SKM-1 treated with dmso at 0.1 percent for 144 hours (cell line): ENCODE measurements around the gene STK24.

Experiments
- DNase-seq: peaks from one replicate; lab custom pipeline; 2025; ENCODE audit not compliant: unreplicated experiment; lab: John Stamatoyannopoulos, UW

STK24 gene

GRCh38 chr13:98584668-98585397 lies 7.9 kb upstream of the STK24 start:
- no peak for DNase-seq

- DNase-seq = no peak
Observed at GRCh38 chr13:98582947-98583346, 6.0 kb upstream of the STK24 start.

- no peak for DNase-seq
Observed at GRCh38 chr13:98581971-98582702, 5.2 kb upstream of the STK24 start.

- DNase-seq = no peak
Observed at GRCh38 chr13:98581381-98581780, 4.5 kb upstream of the STK24 start.

GRCh38 chr13:98580420-98580819 lies 3.5 kb upstream of the STK24 start:
- no peak for DNase-seq

GRCh38 chr13:98577836-98578285 lies 954 bp upstream of the STK24 start:
- no peak for DNase-seq

GRCh38 chr13:98576200-98576945 lies 534 bp downstream of the STK24 start:
- no peak for DNase-seq

- no peak for DNase-seq
Observed at GRCh38 chr13:98575904-98576199, 1.1 kb downstream of the STK24 start.

- no peak for DNase-seq
Observed at GRCh38 chr13:98575009-98575903, 1.7 kb downstream of the STK24 start.

- DNase-seq = no peak
Observed at GRCh38 chr13:98571955-98572662, 4.8 kb downstream of the STK24 start.

GRCh38 chr13:98570929-98571372 lies 6.0 kb downstream of the STK24 start:
- no peak for DNase-seq

- DNase-seq = peak; percentile 91
Observed at GRCh38 chr13:98569494-98570367, 7.2 kb downstream of the STK24 start.

- DNase-seq = no peak
Observed at GRCh38 chr13:98568918-98569317, 8.0 kb downstream of the STK24 start.

GRCh38 chr13:98567140-98567539 lies 9.8 kb downstream of the STK24 start:
- no peak for DNase-seq

GRCh38 chr13:98565726-98566565 lies 11.0 kb downstream of the STK24 start:
- DNase-seq = no peak

GRCh38 chr13:98564204-98564603 lies 12.7 kb downstream of the STK24 start:
- DNase-seq = no peak

GRCh38 chr13:98563071-98563470 lies 13.8 kb downstream of the STK24 start:
- DNase-seq = no peak

GRCh38 chr13:98559169-98559568 lies 17.7 kb downstream of the STK24 start:
- DNase-seq = no peak
